BE2C (cell line): ENCODE measurements around the gene MAP3K20.

Experiments used
- DNase-seq: peaks from one replicate; pipeline ENCODE4 v3.0.0-alpha.2; 2020
- H3K27me3 ChIP-seq: fragments of 250-450 bp; sonication (Bioruptor Pico); 2 replicates; pipeline ENCODE4 v1.5.1; 2020; ENCODE audit warnings: mild to moderate bottlenecking
- H3K36me3 ChIP-seq: fragments of 250-450 bp; sonication (Bioruptor Pico); 2 replicates; pipeline ENCODE4 v1.5.1; 2020; ENCODE audit warnings: mild to moderate bottlenecking
- H3K4me1 ChIP-seq: fragments of 250-450 bp; sonication (Bioruptor Pico); 2 replicates; pipeline ENCODE4 v1.5.1; 2020
- H3K4me3 ChIP-seq: 2 replicates; pipeline ENCODE4 v1.5.1; 2011; ENCODE audit warnings: low read depth, low read length
- H3K9me3 ChIP-seq: fragments of 250-450 bp; sonication (Bioruptor Pico); 2 replicates; pipeline ENCODE4 v1.5.1; 2020
- CTCF ChIP-seq: IDR thresholded peaks from 2 replicates; pipeline ENCODE4 v1.5.1; 2012; ENCODE audit warnings: mild to moderate bottlenecking, low read depth, low read length

Gene MAP3K20

GRCh38 chr2:173221132-173221695 is 145.6 kb downstream of the MAP3K20 start:
- no peak for DNase-seq
- H3K27me3 ChIP-seq = no peaks in the 10 kb centered on the region
- no peak for TF ChIP-seq CTCF
- H3K36me3 ChIP-seq = no peaks in the 10 kb centered on the region
- no peak overlapping the region for H3K4me3 ChIP-seq
- no peaks in the 10 kb centered on the region for H3K9me3 ChIP-seq
- no peaks in the 10 kb centered on the region for H3K4me1 ChIP-seq

GRCh38 chr2:173221937-173222594 is 146.4 kb downstream of the MAP3K20 start:
- no peaks in the 10 kb centered on the region for H3K27me3 ChIP-seq
- H3K9me3 ChIP-seq = no peaks in the 10 kb centered on the region
- no peaks in the 10 kb centered on the region for H3K36me3 ChIP-seq
- DNase-seq = no peak
- H3K4me1 ChIP-seq = no peaks in the 10 kb centered on the region
- no peak overlapping the region for H3K4me3 ChIP-seq
- TF ChIP-seq CTCF = no peak

- no peaks in the 10 kb centered on the region for H3K9me3 ChIP-seq
- no peaks in the 10 kb centered on the region for H3K4me1 ChIP-seq
- no peaks in the 10 kb centered on the region for H3K36me3 ChIP-seq
- no peak for TF ChIP-seq CTCF
- H3K4me3 ChIP-seq = no peak overlapping the region
- no peaks in the 10 kb centered on the region for H3K27me3 ChIP-seq
- no peak for DNase-seq
These were observed 148.2 kb downstream of the MAP3K20 start for GRCh38 chr2:173223871-173224270.

GRCh38 chr2:173226899-173227698 is 151.5 kb downstream of the MAP3K20 start:
- Histone ChIP-seq H3K36me3 (no peaks in the 10 kb centered on the region), H3K9me3 (no peaks in the 10 kb centered on the region), H3K4me1 (no peaks in the 10 kb centered on the region), H3K4me3 (no peak overlapping the region), H3K27me3 (no peaks in the 10 kb centered on the region)
- TF ChIP-seq CTCF = no peak
- no peak for DNase-seq

- no peaks in the 10 kb centered on the region for H3K27me3 ChIP-seq
- H3K9me3 ChIP-seq = no peaks in the 10 kb centered on the region
- H3K36me3 ChIP-seq = no peaks in the 10 kb centered on the region; the same call in 1 of the 2 replicates
- no peaks in the 10 kb centered on the region for H3K4me1 ChIP-seq
- H3K4me3 ChIP-seq = no peak overlapping the region
- DNase-seq = no peak
- no peak for TF ChIP-seq CTCF
These were observed 153.4 kb downstream of the MAP3K20 start for GRCh38 chr2:173229086-173229485.

GRCh38 chr2:173230181-173230580 is 154.5 kb downstream of the MAP3K20 start:
- Histone ChIP-seq H3K36me3 (no peaks in the 10 kb centered on the region; the same call in 1 of the 2 replicates), H3K4me3 (no peak overlapping the region), H3K9me3 (no peaks in the 10 kb centered on the region), H3K27me3 (no peaks in the 10 kb centered on the region), H3K4me1 (no peaks in the 10 kb centered on the region)
- no peak for DNase-seq
- no peak for TF ChIP-seq CTCF
